WTC11 (cell line): Measurements from ENCODE around the gene LSM5. TPM values are rescaled to one million over a fixed set of nuclear protein-coding genes. Genes with fewer than 3 reads are reported as not detected.

Experiments used
- ATAC-seq: fragments of 200-7000 bp; cut with Tn5 transposase; 2 replicates; pipeline ENCODE4 v1.10.0; 2021; ENCODE audit warnings: mild to moderate bottlenecking, moderate library complexity
- CTCF ChIA-PET: fragments of 300-600 bp; sonication (Branson Sonifier 250); formaldehyde crosslinking; loops from one replicate; lab custom pipeline; 2021; ENCODE audit warnings: antibody characterized with exemption; lab: Charles Lee
- POLR2A ChIA-PET: fragments of 350-600 bp; sonication (Branson Sonifier 250); formaldehyde crosslinking; loops from one replicate; lab custom pipeline; 2021; ENCODE audit warnings: antibody characterized with exemption; lab: Charles Lee
- DNase-seq: peaks from one replicate; pipeline ENCODE4 v3.0.0; 2021; ENCODE audit warnings: low spot score
- H3K27ac Mint-ChIP-seq: 2 replicates; pipeline ENCODE4 v1.8.0; 2021; ENCODE audit warnings: mixed read lengths
- H3K27me3 Mint-ChIP-seq: 2 replicates; pipeline ENCODE4 v1.8.0; 2021; ENCODE audit warnings: low read depth, mild to moderate bottlenecking, moderate library complexity, mixed read lengths
- H3K36me3 Mint-ChIP-seq: 2 replicates; pipeline ENCODE4 v1.8.0; 2021; ENCODE audit warnings: mixed read lengths
- H3K4me1 Mint-ChIP-seq: 2 replicates; pipeline ENCODE4 v1.8.0; 2022; ENCODE audit warnings: mixed read lengths
- H3K4me3 Mint-ChIP-seq: 2 replicates; pipeline ENCODE4 v1.8.0; 2021; ENCODE audit warnings: mild to moderate bottlenecking, moderate library complexity, mixed read lengths
- H3K9me3 Mint-ChIP-seq: 2 replicates; pipeline ENCODE4 v1.8.0; 2021; ENCODE audit warnings: mixed read lengths
- AFF4 ChIP-seq: sonication (generic); formaldehyde crosslinking; IDR thresholded peaks from 2 replicates; pipeline ENCODE4 v1.8.1; 2023; ENCODE audit warnings: mild to moderate bottlenecking, missing genetic modification reagents, borderline replicate concordance
- CDX4 ChIP-seq: fragments of 250-450 bp; sonication (Bioruptor Pico); IDR thresholded peaks from 2 replicates; pipeline ENCODE4 v1.9.0; 2021; ENCODE audit warnings: moderate library complexity, mild to moderate bottlenecking, inconsistent platforms, borderline replicate concordance
- E2F4 ChIP-seq: sonication (generic); formaldehyde crosslinking; IDR thresholded peaks from 2 replicates; pipeline ENCODE4 v1.8.1; 2022; ENCODE audit warnings: low read depth, mild to moderate bottlenecking, moderate library complexity, missing genetic modification reagents, borderline replicate concordance
- FOXK1 ChIP-seq: sonication (generic); formaldehyde crosslinking; IDR thresholded peaks from 2 replicates; pipeline ENCODE4 v1.8.0; 2022; ENCODE audit warnings: mild to moderate bottlenecking, moderate library complexity, missing genetic modification reagents
- HMGXB4 ChIP-seq: sonication (generic); formaldehyde crosslinking; IDR thresholded peaks from 2 replicates; pipeline ENCODE4 v1.8.1; 2023; ENCODE audit warnings: mild to moderate bottlenecking, moderate library complexity, missing genetic modification reagents
- IRF1 ChIP-seq: sonication (generic); formaldehyde crosslinking; IDR thresholded peaks from 2 replicates; pipeline ENCODE4 v1.8.0; 2023; ENCODE audit warnings: missing genetic modification reagents
- MLX ChIP-seq: sonication (generic); formaldehyde crosslinking; IDR thresholded peaks from 2 replicates; pipeline ENCODE4 v1.8.1; 2023; ENCODE audit warnings: mild to moderate bottlenecking, missing genetic modification reagents, moderate library complexity
- NFATC4 ChIP-seq: fragments of 250-450 bp; sonication (Bioruptor Pico); IDR thresholded peaks from 2 replicates; pipeline ENCODE4 v1.9.0; 2021; ENCODE audit warnings: mild to moderate bottlenecking
- NFYB ChIP-seq: sonication (generic); formaldehyde crosslinking; conservative IDR thresholded peaks from 2 replicates; pipeline ENCODE4 v1.8.0; 2022; ENCODE audit warnings: low read depth, missing genetic modification reagents
- PRDM15 ChIP-seq: sonication (generic); formaldehyde crosslinking; IDR thresholded peaks from 2 replicates; pipeline ENCODE4 v1.8.0; 2022; ENCODE audit warnings: missing genetic modification reagents
- RELA ChIP-seq: sonication (generic); formaldehyde crosslinking; IDR thresholded peaks from 2 replicates; pipeline ENCODE4 v1.8.1; 2022; ENCODE audit warnings: missing genetic modification reagents, mild to moderate bottlenecking, borderline replicate concordance
- SMAD4 ChIP-seq: sonication (generic); formaldehyde crosslinking; IDR thresholded peaks from 2 replicates; pipeline ENCODE4 v1.8.0; 2022; ENCODE audit warnings: mild to moderate bottlenecking, missing genetic modification reagents
- TP53 ChIP-seq: sonication (generic); formaldehyde crosslinking; IDR thresholded peaks from 2 replicates; pipeline ENCODE4 v1.8.1; 2023; ENCODE audit warnings: mild to moderate bottlenecking, missing genetic modification reagents
- USF1 ChIP-seq: sonication (generic); formaldehyde crosslinking; IDR thresholded peaks from 2 replicates; pipeline ENCODE4 v1.8.0; 2022; ENCODE audit warnings: mild to moderate bottlenecking, missing genetic modification reagents
- ZBTB21 ChIP-seq: sonication (generic); formaldehyde crosslinking; IDR thresholded peaks from 2 replicates; pipeline ENCODE4 v1.8.1; 2023; ENCODE audit warnings: mild to moderate bottlenecking, missing genetic modification reagents, borderline replicate concordance
- ZNF232 ChIP-seq: sonication (generic); formaldehyde crosslinking; IDR thresholded peaks from 2 replicates; pipeline ENCODE4 v1.8.0; 2022; ENCODE audit warnings: mild to moderate bottlenecking, missing genetic modification reagents
- ZNF281 ChIP-seq: sonication (generic); formaldehyde crosslinking; IDR thresholded peaks from 2 replicates; pipeline ENCODE4 v1.8.0; 2023; ENCODE audit warnings: mild to moderate bottlenecking, missing genetic modification reagents
- ZNF423 ChIP-seq: fragments of 250-450 bp; sonication (Bioruptor Pico); IDR thresholded peaks from 2 replicates; pipeline ENCODE4 v2.1.2; 2022; ENCODE audit warnings: mild to moderate bottlenecking, moderate library complexity
- total RNA-seq: library from RNA; stranded (reverse); gene quantifications from 3 replicates; pipeline ENCODE4 v1.2.3, GENCODE V29; 2021

Gene LSM5
- total RNA-seq, 1 experiment from 2014 or later: 89.5 TPM

- DNase-seq: peak; percentile 99
- H3K4me1 Mint-ChIP-seq: peaks cover 22% of the 10 kb centered on the region
- ChIA-PET POLR2A (interaction anchor here (0.6 to 1.5 kb wide), 9 partner anchors 17 to 567 kb away, joined by 3 to 8 read pairs (median 3); partner anchors contain the start of gene NT5C3A), CTCF (interaction anchor here (0.9 to 1.3 kb wide), 2 partner anchors 16 to 36 kb away, joined by 3 read pairs; no protein-coding TSS in a partner anchor)
- peak; percentile 97 for ATAC-seq
- H3K27ac Mint-ChIP-seq: peak within 1 kb of the TSS; percentile 96
- no peaks in the 10 kb centered on the region; the same call in 1 of the 2 replicates for H3K27me3 Mint-ChIP-seq
- peaks cover 17% of the 10 kb centered on the region for H3K36me3 Mint-ChIP-seq
- peak within 1 kb of the TSS; percentile 97 for H3K4me3 Mint-ChIP-seq
- H3K9me3 Mint-ChIP-seq: peaks cover 6% of the 10 kb centered on the region
- peak; percentile 76; the same call in 1 of the 2 replicates for TF ChIP-seq HMGXB4 (CRISPR knock-in tag)
- peak; percentile 48 for TF ChIP-seq PRDM15 (CRISPR knock-in tag)
- TF ChIP-seq NFYB (CRISPR knock-in tag): no peak
- no peak for TF ChIP-seq NFATC4 (CRISPR knock-in tag)
- no peak for TF ChIP-seq SMAD4 (CRISPR knock-in tag)
- 0 out of 2 replicates have a peak, but pooled peaks have one; percentile 66 for TF ChIP-seq ZBTB21
- 0 out of 2 replicates have a peak, but pooled peaks have one; percentile 42 for TF ChIP-seq TP53 (CRISPR knock-in tag)
- TF ChIP-seq CDX4: no peak
- no peak for TF ChIP-seq MLX (CRISPR knock-in tag)
- peak; percentile 89 for TF ChIP-seq ZNF232 (CRISPR knock-in tag)
- TF ChIP-seq AFF4 (CRISPR knock-in tag): 0 out of 2 replicates have a peak, but pooled peaks have one; percentile 42
- peak; percentile 90 for TF ChIP-seq USF1
- TF ChIP-seq FOXK1 (CRISPR knock-in tag): 0 out of 2 replicates have a peak, but pooled peaks have one; percentile 51
- no peak for TF ChIP-seq ZNF423 (CRISPR knock-in tag)
- TF ChIP-seq E2F4: no peak
- TF ChIP-seq IRF1: peak; percentile 84
- TF ChIP-seq ZNF281: no peak; the same call in 1 of the 2 replicates
- TF ChIP-seq RELA: 0 out of 2 replicates have a peak, but pooled peaks have one; percentile 21
Measured at GRCh38 chr7:32495298-32496051, 5.3 kb upstream of the LSM5 start, which contains the start of gene AVL9. Gene AVL9, plus strand, starts transcription at chr7:32495489. Its CDS starts 221 bp downstream, at chr7:32495710.
